Left ventricle myocardium inferior (tissue), 1 donor: Measurements from ENCODE around the gene PP2D1. TPM values are rescaled to one million over a fixed set of nuclear protein-coding genes. Genes with fewer than 3 reads are reported as not detected.
A peak's percentile ranks its signal among the peaks of the same experiment; 100 is the strongest.
"Not testable (repeated sequence)": the region's sequence is repeated elsewhere in the genome, so short reads cannot be mapped to it uniquely, and the experiment has no call there.

ENCODE experiments used
- DNase-seq: peaks from one replicate; pipeline ENCODE4 v3.0.0-alpha.2; 2020
- H3K27ac ChIP-seq: fragments of 200-600 bp; replicated peaks from 2 replicates; pipeline ENCODE4 v1.8.0; 2021
- H3K27me3 ChIP-seq: fragments of 200-600 bp; 2 replicates; pipeline ENCODE4 v1.8.0; 2021; ENCODE audit warnings: low read depth
- H3K36me3 ChIP-seq: fragments of 200-600 bp; 2 replicates; pipeline ENCODE4 v1.8.0; 2021
- H3K4me1 ChIP-seq: fragments of 200-600 bp; 2 replicates; pipeline ENCODE4 v1.8.0; 2021
- H3K4me3 ChIP-seq: fragments of 200-600 bp; 2 replicates; pipeline ENCODE4 v1.8.0; 2021; ENCODE audit warnings: mild to moderate bottlenecking, moderate library complexity
- H3K9me3 ChIP-seq: fragments of 200-600 bp; replicated peaks from 2 replicates; pipeline ENCODE4 v1.8.0; 2021
- intact Hi-C: fragments of 100-400 bp; cut with micrococcal nuclease; formaldehyde crosslinking; loops from one replicate; pipeline ENCODE4 v1.11.0; 2022
- total RNA-seq: library from RNA; stranded (reverse); fragmentation: NEBNext Ultra II Directional; extraction: Animal tissue kit (Norgen Biotek cat#: 25700); gene quantifications from one replicate; pipeline ENCODE4 v1.2.1, GENCODE V29; 2021
- TF ChIP-seq, protein P1 (sequence below): fragments of 200-600 bp; IDR thresholded peaks from 2 replicates; pipeline ENCODE4 v1.8.0; 2021; ENCODE audit warnings: antibody characterized with exemption, mild to moderate bottlenecking, borderline replicate concordance
- donor health status: DM: no; HTN: yes; CAD: no; lungs with severe emphysema.

Gene PP2D1
- total RNA-seq, 1 donor from 2014 or later = not detected

DNA sequence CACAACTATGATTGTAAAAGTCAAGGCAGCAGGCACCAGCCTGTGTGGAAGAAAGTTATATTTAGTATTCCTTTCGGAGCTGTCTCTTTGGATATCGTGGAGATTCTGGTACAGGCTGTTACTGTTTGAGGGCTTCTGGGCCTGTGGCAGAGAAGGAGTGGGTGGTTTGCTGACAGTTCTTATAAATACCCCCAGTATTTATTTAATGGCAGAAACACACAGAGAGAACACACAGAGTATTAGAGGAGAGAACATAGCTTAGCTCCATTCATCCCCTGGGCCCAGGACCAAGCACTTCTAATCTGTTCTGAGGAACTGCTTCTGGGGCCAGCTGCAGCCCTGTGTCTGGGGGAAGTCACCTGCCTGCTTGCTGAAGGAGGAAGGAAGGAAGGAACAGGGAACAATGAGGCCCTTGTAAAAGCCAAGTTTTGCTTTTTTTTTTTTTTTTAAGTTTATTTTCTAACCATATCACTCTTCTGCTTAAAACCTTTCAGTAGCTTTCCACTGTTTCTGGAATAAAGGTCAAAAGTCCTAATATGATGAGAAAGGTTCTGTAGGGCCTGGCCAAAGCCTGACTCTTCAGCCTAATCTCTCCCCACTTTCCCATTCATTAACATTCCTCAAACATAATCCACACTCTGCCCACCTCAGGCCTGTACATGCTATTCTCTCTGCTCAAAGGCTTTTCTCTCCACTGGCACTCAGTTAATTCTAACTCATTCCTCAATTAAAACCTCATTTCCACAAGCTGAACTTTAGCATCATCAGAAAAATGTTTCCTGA, 11.8 kb upstream of the PP2D1 start:
- H3K27me3 ChIP-seq = no peaks in the 10 kb centered on the region
- H3K4me1 ChIP-seq = peaks cover 26% of the 10 kb centered on the region
- TF ChIP-seq, protein P1, sequence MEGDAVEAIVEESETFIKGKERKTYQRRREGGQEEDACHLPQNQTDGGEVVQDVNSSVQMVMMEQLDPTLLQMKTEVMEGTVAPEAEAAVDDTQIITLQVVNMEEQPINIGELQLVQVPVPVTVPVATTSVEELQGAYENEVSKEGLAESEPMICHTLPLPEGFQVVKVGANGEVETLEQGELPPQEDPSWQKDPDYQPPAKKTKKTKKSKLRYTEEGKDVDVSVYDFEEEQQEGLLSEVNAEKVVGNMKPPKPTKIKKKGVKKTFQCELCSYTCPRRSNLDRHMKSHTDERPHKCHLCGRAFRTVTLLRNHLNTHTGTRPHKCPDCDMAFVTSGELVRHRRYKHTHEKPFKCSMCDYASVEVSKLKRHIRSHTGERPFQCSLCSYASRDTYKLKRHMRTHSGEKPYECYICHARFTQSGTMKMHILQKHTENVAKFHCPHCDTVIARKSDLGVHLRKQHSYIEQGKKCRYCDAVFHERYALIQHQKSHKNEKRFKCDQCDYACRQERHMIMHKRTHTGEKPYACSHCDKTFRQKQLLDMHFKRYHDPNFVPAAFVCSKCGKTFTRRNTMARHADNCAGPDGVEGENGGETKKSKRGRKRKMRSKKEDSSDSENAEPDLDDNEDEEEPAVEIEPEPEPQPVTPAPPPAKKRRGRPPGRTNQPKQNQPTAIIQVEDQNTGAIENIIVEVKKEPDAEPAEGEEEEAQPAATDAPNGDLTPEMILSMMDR = no peak
- H3K4me3 ChIP-seq = no peak overlapping the region
- intact Hi-C loops = loop anchor here (10.0 kb wide), 1 partner anchor 79 kb away; the partner anchor contains the start of gene RAB5A
- no peaks in the 10 kb centered on the region for H3K9me3 ChIP-seq
- H3K27ac ChIP-seq = peak overlapping the region; percentile 73
- H3K36me3 ChIP-seq = no peaks in the 10 kb centered on the region
- peak; percentile 34 for DNase-seq

GRCh38 chr3:20022954-20023622, 11.0 kb upstream of the PP2D1 start:
- Histone ChIP-seq H3K4me1 (peaks cover 26% of the 10 kb centered on the region), H3K27me3 (no peaks in the 10 kb centered on the region), H3K36me3 (no peaks in the 10 kb centered on the region), H3K4me3 (no peak overlapping the region), H3K27ac (peak overlapping the region; percentile 73), H3K9me3 (no peaks in the 10 kb centered on the region)
- intact Hi-C loops = loop anchor here (10.0 kb wide), 1 partner anchor 78 kb away; the partner anchor contains the start of gene RAB5A
- TF ChIP-seq, protein P1 = no peak
- DNase-seq = no peak

- H3K4me3 ChIP-seq, H3K27me3 ChIP-seq, H3K4me1 ChIP-seq, DNase-seq, H3K27ac ChIP-seq, H3K36me3 ChIP-seq, intact Hi-C loops, H3K9me3 ChIP-seq: not testable (repeated sequence)
These were observed 4.0 kb upstream of the PP2D1 start for GRCh38 chr3:20016076-20016475.

DNA sequence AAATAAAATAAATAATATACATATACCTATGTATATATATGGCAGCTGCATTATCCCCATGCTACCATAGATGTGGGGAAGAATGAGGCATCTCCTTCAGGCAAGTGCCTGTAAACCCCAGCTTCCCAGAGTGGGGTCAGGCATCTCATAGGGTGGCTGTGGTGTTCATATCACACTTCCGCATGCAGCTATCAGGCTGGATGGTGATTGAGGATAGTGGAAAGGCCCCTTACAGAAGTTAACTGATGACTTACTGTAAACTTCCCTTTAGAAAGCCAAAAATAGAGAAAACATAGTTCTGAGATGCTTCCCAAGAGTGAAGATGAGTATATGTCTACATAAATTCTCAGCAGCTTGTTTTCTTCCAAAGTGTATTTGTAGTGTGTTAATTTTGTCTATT, 3.5 kb upstream of the PP2D1 start:
- no peak for DNase-seq
- H3K36me3 ChIP-seq = no peaks in the 10 kb centered on the region

DNA sequence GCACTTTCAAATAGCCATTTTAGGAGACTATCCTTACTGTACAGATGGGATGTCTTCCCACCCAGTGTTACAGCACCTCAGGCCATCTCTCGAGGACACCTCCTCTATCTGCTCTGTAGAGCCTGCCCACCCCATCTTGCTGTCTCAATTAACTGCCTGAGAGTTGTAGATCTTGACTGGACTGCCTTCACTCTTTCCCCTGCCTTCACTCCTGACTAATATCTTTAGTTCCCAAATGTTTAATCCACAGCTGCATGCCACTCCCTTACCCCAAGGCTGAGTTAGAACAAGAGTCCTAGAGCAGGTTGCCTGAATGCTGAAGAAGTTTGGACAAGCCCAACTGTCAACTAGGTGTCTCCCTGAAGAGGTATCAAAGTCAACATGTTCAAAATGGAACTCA, 1.3 kb upstream of the PP2D1 start:
- Histone ChIP-seq H3K27me3 (no peaks in the 10 kb centered on the region), H3K9me3 (no peaks in the 10 kb centered on the region), H3K27ac (no peak overlapping the region), H3K4me3 (no peak overlapping the region), H3K4me1 (no peaks in the 10 kb centered on the region), H3K36me3 (no peaks in the 10 kb centered on the region)
- DNase-seq = no peak
- intact Hi-C loops = no loop called here
- TF ChIP-seq, protein P1 = no peak

More for the DNA sequence above, 3.5 kb upstream of the PP2D1 start:
- Histone ChIP-seq H3K9me3 (no peaks in the 10 kb centered on the region), H3K27ac (no peak overlapping the region), H3K27me3 (no peaks in the 10 kb centered on the region), H3K4me1 (no peaks in the 10 kb centered on the region), H3K4me3 (no peak overlapping the region)
- TF ChIP-seq, protein P1 = no peak
- intact Hi-C loops = no loop called here

- TF ChIP-seq, protein P1 = no peak
- Histone ChIP-seq H3K9me3 (no peaks in the 10 kb centered on the region), H3K36me3 (no peaks in the 10 kb centered on the region), H3K4me1 (no peaks in the 10 kb centered on the region), H3K27ac (no peak overlapping the region), H3K27me3 (no peaks in the 10 kb centered on the region), H3K4me3 (no peak overlapping the region)
- intact Hi-C loops = no loop called here
- DNase-seq = no peak
These were observed 3.4 kb downstream of the PP2D1 start for GRCh38 chr3:20008646-20009045.
